Activated T-cell treated with anti-CD3 and anti-CD28 coated beads for 1 hour (primary cell): Measurements from ENCODE around the gene LAGE3.
"Not testable (repeated sequence)": the region's sequence is repeated elsewhere in the genome, so short reads cannot be mapped to it uniquely, and the experiment has no call there.

ENCODE experiments used
- DNase-seq: peaks from one replicate; pipeline ENCODE4 v3.0.0-alpha.2; 2020; ENCODE audit warnings: low read depth

The LAGE3 gene

DNA sequence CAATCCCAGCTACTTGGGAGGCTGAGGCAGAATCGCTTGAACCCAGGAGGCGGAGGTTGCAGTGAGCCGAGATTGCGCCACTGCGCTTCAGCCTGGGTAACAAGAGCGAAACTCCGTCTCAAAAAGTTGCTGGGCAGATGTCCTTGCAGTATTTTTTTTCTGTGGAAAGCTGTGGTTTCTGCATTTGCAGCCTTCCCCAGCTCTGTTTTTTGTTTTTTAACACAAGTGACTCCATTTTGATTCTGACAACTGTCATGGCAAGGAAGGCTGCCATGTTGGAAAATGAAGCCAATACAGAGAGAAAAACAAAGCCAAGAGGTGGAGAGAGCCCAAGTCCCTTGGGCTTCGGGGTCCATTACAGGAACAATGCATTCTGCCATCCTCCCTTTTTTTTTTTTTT, 23.0 kb upstream of the LAGE3 start:
- DNase-seq = no peak

DNA sequence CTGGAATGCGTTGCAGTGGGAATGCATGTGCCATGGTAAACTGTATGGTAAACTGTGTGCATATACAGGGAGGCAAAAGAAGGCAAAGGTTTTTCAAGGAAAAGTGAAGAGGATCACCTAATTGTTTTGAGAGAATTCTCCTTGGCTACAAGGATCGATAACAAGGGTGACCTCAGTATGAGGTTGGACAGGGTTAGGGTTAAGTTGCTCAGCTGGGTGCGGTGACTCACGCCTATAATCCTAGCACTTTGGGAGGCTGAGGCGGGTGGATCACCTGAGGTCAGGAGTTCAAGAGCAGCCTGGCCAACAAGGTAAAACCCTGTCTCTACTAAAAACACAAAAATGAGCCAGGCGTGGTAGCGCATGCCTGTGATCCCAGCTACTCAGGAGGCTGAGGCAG, 22.3 kb upstream of the LAGE3 start:
- not testable (repeated sequence) for DNase-seq

DNA sequence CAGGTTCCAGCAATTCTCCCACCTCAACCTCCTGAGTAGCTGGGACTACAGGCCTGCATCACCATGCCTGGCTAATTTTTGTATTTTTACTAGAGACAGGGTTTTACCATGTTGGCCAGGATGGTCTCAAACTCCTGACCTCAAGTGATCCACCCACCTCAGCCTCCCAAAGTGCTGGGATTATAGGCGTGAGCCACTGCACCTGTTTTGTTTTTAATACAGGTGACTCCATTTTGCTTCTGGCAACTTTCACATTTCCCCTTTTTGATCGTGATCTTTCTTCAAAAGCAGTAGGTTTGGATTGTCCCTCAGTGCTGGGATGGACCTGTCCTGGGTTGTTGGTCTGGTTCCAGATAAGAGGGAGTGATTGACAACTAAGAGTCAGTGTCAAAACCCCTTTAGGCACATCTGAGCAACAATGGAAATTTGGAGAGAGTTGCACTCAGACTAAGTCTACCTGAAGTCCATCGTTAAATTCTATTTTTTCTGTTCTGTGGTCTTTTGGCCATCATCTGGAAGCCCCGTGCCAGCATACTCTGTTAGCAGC, 17.6 kb upstream of the LAGE3 start:
- not testable (repeated sequence) for DNase-seq

DNA sequence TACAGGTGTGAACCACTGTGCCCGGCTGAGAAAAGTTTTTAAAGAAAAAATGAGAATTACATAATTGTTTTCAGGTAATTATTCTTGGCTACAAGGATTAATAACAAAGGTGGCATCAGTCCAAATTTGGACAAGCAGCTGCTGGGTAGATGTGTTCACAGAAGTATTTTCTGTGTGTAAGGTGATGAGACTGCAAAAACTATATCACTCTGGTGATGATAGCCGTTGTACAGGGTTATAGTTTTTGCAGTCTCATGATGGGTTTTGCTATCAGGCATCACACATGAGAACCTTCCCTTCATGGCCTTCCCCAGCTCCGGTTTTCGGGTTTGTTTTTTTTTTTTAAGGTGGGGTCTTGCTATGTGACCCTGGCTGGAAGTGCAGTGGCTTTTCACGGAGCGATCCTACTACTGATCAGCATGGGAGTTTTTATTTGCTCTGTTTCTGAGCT, 16.4 kb upstream of the LAGE3 start:
- DNase-seq = no peak

DNA sequence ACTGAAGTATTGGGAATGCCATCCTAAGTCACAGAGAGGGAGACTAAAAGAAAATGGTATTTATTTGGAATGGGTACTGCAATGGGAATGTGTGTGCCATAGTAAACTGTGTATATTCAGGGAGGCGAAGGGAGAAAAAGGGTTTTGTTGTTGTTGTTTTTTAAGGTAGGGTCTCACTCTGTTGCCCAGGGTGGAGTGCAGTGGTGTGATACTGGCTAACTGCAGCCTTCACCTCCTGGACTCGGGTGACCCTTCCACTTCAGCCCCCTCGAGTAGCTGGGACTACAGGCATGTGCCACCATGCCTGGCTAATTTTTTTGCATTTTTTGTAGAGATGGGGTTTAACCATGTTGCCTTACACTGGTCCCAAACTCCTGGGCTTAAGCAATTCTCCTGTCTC, 15.6 kb upstream of the LAGE3 start:
- no peak for DNase-seq

DNA sequence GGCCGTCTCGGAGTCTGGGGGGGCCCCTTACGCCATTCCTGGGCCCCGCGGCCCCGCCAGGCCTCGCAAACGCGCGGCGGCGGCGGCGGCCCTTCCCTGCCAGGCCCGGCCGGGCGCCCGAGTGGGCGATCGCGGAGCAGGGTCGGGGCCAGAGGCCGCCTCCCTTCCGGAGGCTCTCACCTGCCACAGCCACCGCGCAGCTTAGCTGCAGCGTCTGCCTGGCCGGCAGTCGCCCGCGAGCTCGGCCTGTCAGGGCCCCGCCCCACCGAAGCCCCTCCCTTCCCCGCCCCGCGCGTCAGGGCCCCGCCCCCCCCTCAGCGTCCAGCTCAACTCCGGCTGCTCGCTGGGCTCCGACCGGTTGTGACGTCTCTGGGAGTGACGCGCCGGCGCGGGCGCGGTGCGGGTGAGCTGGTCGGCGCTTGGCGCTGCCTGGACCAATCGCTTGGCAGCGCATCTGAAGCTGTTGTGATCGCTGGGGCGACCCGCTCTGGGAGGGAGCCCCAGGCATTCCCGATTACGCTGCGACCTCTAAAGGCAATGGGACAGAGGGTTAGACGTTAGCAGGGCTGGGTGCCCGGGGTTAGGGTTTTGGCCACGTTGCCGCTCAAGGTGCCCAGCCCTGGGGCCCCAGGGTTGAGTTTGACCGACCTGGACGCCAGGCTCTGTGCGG, 11.5 kb upstream of the LAGE3 start, which contains the start of gene SLC10A3:
TSS of gene SLC10A3 (minus strand) at position 216 of the 670 bp plus-strand sequence. CDS start 1,689 bp downstream, outside the sequence.
- DNase-seq = peak; percentile 75

DNA sequence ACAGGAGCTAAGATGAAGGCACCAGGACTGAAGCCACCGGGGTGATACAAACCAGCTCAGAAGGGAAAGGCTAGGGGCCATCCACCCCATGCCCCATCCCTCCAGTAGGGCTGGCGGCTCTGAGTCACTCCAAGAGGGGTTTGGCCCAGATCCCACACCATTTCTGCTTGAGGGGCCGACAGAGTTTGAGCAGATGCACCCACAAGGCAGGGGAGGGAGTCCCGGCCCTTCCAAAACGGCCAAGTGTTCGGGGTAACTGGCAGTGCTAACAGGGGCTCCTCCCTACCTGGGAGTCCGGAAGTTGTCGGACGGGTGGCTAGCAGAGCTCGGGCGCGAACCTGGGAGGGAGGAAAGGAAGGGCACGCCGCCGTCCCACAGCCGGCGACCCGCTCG, 10.9 kb upstream of the LAGE3 start:
- DNase-seq = no peak

DNA sequence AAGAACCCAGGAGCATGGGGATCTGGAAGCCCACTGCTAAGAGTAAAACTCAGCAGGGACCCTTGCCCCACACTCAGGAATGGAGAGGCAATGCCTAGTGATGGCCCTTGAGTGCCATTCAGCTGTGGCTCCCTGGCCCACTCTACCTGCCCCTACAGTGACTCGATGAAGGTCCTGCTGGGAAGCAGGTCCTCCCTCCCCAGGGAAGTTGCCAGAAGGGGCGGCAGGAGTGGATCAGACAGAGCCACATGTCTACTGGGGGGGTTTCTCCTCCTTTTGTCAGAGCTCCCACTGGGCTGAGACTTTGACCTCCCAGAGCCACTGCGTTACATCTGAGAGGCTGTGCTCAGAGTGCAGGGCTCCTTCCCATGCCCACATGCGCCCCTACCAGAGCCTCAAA, 10.1 kb upstream of the LAGE3 start:
- DNase-seq = no peak

DNA sequence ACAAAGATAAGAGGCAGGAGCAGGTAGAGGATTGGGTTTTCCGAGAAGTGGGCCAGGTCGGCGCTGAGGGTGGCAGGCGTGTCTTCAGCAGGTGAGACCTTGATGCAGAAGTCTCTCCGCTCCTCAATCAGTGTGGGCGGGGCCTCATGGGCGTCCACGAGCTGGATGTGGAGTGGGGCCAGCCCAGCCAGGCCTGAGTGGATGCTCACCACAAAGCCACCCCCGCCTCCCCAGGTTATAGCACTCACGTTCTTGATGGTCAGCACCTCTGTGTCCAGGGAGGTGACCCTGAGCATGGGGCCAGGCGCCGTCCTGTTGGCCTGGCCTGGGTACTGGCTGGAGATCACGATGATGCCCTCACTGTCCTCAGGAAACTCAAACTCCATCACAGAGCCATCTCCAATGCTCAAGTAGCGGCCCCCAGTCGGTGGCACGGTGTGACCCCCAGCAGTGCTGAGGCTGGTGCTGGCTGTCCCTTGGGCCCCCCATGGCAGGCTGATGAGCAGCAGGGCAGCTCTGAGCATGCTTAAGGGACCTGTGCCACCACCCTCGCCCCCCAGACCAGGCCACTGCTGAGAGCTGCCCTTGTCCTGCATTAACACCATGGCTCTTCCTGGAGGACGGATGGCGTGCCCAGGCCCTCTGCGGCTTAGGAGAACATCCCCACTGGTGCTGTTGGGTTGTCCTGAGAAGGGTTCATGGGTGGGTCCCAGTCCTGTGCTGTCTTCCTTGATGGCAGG, 9.4 kb upstream of the LAGE3 start:
- DNase-seq = no peak

DNA sequence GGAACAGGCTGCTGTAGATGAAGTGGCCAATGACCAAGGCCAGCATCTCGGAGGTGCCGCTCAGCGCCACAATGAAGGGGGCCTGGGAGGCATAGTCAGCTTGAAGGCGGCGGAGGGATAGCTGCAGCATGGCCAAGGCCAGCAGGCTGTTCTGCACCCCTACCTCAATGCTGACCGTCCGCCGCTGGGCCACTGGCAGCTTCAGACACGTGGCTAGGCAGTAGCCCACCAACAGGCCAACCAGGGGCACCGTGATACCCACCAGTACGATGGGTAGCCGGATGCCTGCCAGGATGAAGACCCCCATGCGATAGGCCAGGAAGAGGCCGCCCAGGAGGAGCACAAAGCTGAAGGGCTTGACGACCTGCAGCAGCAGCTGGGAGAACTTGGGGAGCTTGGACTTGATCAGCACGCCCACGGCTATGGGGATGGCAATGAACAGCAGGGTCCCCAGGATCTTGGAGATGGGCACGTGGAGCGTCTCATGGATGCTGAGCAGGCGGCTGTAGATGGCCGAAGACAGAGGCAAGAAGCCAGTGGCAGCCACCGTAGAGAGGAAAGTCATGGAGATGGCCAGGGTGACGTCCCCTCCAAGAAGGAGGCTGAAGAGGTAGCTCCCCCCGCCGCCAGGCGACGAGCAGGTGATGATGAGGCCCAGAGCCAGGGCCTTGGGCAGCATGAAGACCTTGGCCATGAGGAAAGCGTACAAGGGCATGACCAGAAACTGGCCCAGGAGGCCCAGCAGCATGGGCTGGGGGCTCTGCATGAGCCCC, 8.6 kb upstream of the LAGE3 start:
- no peak for DNase-seq

DNA sequence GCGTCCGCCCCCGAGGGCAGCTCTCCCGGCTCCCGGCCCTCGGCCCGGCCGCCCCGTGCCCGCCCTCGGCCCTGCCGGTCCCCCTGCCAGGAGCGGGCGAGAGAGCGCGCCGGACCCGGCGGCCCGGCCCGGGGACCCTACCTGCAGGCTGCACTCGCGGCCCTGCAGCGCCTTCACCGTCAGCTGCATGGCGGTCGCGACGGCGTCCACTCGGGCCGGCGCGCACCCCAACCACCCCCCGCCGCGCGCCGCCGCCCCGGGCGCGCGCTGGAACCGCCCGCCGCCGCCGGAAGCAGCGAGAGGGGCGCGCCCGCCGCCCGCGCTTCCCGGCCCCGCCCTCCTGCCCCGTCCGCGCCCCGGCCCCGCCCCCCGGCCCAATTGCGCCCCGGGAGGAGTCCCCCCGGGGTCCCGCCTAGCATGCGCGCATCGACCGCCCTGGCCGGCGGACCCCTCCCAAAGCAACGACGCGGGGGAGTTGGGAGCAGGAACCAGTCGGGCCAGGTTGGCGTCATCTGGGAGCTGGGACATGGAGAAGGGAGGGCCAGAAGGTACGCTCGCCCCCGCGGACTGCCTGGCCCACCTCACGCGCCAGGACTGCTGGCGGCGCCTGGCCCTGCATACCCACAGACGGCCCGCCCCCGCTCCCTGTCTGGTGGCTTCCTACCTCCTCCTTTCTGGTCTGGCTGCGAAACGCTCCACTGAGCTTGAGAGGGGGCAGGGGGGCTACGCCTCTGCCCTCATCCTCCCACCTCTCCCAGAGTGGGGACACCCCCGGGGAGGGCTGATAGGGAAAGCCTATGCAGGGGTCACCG, 7.5 kb upstream of the LAGE3 start, which contains the start of gene UBL4A:
TSS of gene UBL4A (minus strand) at position 220 of the 812 bp plus-strand sequence. CDS start at position 189, 31 bp downstream.
- peak; percentile 41 for DNase-seq

DNA sequence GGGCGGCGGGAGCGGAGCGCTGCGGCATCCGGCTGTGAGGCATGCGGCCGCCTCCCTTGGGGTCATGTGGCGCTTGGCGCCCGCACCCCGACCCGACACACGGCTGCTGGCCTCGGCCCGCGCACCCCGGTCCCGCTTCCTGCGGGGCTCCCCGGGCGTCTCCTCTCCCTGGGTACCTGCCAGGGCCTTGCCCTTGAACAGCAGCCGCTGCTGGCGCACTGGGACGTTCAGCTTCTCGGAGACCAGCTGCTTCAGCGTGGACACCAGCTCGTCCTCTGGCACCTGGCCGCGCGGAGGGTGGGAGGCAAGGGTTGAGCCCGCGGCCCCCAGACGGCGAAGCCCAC, 6.9 kb upstream of the LAGE3 start:
- DNase-seq = no peak

DNA sequence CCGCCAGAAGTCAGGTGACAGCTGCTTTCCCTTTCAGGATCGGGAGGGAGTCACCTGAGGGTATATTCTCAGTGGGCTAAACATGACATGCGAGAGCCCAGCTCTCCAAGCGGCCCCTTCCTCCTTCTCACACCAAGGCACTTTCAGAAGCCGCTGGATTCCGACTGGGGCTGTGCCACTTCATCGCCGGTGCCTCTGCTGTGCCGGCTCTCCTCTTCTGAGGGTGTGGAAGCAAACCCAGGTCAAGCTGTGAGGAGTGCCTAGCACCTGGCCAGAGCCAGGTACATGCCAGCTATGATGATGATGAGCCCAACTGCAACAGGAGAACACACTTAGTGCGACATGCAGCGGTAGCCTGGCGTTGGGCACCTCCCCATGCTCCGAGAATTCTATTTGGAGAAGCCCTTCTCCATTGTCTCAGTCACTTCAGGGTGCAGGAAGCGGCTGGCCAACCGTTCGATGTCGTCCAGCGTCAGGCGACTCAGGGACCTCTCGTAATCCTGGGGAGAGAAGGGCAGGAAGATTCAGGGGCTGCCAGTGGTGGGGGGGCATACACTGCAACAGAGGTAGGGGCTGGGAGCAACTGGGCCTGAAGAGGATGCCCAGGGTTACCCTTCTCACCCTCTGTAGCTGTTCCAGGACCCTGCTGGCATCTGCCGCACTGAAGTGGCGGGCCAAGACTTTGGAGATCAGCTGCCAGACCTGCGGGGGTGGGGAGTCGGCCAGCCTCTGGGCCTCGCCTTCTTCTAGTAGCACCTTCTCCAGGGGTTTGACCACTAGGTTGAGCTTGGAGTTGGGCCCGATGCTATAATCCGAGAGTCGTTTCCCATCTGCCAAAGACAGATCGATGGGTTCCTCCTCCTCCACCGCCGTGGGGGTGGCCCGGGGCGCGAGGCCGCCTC, 6.3 kb upstream of the LAGE3 start:
- DNase-seq = no peak

DNA sequence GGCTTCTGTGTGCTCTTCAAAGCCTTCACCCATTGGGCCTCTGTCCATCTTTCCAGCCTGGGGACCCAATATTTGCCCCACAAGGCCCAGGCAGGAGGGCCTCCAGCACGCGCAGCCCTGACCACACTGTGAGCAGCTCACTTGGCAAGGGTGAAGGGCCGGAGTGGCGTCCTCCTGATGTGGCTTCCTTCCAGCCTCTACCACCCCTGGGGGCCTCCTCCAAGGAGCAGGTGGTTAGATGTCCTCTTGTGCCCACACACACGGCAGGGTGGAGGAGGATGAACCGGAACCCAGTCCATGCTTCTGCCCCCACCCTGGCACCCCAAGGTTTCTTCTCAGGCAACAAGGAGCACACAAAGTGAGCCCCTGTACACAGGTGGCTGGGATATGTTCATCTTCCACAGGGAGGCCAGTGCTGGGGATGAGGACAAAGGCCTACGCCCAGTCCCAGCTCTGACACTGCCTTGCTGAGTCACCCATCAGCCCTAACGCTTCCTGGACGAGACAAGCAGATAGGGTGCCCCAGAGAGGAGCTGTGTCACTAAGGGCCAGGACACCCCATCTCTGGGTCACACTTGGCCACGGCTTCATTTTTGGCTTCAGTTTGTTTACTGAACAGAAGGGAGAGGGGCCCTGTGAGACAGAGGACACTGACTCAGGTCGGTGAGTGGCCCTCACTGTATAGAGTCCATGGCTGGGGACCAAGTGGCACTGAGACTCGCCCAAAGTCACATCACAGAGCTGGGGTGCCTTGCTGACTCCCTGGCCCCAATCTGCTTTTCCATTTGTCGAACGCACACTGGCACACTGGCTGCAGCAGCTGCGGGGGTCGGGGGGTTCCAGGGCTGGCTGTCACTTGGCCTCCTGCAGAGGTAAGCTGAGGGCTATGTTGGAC, 5.4 kb upstream of the LAGE3 start:
- no peak for DNase-seq

DNA sequence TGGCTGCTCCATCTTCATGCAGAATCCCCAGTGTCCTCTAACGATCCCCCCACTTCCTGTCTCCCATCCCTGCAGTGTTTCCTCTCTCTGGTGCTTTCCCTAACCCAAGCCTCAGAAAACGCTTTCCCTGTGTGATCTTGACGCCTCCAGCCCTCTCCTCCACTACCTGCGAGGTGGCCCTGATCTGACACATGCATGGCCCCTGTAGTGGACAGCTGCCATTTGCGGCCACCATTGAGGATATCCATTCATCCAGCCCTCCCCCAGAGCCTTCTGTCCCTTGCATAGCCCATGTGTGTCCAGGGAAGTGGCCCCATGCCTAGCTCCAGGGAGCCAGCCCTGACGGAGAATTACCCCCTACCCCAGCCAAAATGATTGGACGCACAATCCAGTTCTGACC, 4.2 kb upstream of the LAGE3 start:
- DNase-seq = no peak

DNA sequence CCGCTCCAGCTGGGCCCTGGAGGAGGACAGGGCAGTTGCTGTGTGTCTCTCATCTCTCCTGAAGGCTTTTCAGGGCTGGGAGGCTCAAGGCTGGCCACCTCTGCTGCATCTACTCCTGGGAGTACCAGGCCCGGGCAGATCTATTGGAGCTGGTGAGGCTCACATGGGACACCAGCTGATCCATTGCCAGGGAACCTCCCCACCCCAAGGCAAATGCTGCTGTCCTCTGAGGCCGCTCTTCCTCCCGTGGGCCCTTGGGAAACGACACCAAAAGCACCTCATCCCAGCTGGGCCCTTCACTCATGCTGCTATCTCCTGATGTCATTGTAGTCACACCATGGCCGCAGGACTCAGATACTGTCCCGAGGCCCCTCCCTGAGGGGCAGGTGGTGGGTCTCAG, 3.7 kb upstream of the LAGE3 start:
- no peak for DNase-seq

DNA sequence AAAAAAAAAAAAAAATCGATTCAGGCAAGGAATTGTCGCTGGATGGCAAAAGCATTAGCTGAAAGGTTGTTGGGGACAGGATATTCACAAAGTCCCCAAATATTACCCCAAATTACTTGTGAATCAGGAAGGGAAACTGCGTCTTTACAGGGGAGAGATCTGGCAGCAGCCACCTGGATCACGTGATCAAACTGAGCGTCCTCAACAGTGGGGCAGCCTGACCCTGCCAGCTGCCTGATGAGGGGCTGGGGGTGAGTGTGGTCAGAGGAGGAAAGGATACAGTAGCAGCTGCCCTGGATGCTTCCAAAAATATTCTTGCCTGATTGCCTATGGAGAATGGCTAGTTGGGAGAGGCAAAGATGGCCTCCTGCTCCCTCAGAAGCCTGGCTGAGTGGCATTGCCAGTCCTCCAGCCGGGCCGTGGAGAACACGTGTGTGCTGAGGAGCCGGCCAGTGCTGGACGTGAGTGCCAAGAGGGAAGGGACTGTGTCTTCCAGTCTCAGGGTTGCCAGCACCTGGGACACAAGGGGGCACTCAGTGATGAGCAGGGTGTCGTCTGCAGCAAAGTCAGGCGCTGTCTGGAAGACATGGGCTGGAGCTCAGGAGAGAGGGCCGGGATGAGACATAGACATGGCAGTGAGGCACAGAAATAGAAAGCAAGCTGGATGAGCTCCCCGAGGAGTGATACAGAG, 3.0 kb upstream of the LAGE3 start:
- no peak for DNase-seq

DNA sequence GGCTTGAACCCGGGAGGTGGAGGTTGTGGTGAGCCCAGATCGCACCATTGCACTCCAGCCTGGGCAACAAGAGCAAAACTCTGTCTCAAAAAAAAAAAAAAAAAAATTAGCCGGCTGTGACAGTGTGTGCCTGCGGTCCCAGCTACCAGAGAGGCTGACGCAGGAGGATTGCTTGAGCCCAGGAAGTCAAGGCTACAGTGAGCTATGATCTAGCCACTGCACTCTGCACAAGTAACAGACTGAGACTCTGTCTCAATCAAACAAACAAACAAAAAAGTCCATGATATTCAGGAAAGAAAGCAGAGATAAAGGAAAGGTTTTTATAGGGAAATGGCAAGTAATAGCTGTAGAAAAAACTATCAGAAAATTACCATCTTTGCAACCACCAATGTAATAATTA, 2.1 kb upstream of the LAGE3 start:
- no peak for DNase-seq

DNA sequence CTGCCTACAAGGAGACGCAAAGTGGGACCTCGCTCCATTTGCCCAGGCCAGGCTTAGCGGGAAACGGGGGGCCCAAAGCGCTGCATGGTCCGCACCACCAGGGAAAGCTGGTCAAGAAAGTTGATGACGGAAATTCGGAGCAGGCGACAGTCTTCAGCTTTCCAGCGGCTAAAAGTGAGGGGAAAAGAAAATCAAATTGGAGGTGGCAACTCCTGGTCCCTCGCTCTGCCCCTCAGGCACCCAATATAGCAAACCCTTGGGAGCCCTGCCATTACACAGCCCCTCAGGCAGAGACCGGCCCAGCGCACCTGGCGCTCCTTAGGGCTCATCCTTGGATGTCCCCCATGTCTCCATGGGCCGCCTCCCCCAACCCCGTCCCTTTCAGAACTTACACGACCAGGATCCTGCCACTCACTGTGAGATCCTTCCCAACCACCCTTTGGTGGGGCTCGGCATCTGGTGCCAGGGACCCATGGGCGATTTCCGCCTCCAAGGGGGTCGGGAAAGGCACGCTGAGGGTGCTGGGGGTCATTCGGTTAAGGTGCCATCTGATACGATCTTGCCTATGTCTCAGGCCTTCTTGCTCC, 1.1 kb downstream of the LAGE3 start:
- no peak for DNase-seq
